ENCODE results near the gene BCL6B. TPM values are rescaled to one million over a fixed set of nuclear protein-coding genes. Genes with fewer than 3 reads are reported as not detected.
"Not testable (repeated sequence)": the region's sequence is repeated elsewhere in the genome, so short reads cannot be mapped to it uniquely, and the experiment has no call there.

BCL6B gene
- total and polyA plus RNA-seq, 2 donors from 2014 or later = 4.4 to 33.3 TPM

DNA sequence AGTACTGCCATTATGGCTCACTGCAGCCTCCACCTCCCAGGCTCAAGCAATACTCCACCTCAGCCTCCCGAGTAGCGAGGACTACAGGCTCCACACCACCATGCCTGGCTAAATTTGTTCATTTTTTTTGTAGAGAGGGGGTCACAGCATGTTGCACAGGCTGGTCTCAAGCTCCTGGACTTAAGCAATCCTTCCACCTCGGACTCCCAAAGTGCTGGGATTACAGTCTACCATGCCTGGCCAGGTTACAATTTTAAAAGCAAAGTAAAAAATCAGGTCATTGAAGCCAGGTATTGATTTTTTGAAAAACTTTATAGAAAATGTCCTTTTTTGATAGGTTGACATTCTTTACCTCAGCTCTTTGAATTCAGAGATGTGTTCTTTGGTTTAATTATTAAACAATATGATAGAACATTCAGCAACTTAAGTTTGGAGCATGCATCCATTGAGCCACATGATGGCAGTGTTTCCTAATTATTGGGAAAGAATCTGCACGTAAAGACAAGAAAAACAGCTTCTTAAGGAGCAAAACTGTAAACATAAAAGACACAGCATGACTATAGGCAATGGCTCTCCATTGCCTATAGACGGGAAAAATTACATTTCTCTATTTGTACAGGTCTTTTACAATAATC lies 22.8 kb downstream of the BCL6B start:
- peak in 4 of 5 donors; percentile 42 to 94 (median 76) for DNase-seq
- peak overlapping the region in 1 of 3 donors; percentile 36 for H3K9ac ChIP-seq (ENCODE audit: low read length in 3 of 3)

DNA sequence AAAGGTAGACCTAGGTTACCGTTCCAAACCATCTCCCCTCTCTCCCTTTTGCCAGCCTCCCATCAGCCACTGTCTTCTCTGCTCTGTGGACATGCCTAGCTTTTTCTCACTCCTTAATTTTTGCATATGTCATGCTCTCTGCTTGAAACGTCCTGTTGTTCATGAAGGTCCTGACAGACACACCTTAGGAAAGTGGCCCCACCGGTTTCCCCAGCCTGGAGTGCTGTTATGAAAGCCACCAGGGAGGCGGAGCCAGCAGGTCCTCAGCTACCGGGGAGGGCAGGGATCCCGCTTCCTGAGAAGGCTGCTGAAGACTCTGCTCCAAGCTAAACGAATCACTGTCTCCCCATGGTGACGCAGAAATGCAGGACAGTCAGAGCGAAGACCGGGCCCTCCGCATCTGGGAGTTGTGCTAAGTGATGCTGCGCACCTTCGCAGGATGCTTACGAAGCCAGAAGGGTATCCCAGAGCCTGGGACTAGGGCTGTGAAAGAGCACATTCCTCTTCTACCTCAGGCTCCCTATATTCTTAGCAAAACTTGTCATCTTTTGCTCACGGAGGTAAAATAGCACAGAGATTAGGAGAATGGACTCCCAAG lies 23.4 kb downstream of the BCL6B start:
- no peaks in the 10 kb centered on the region for H3K9me3 ChIP-seq (ENCODE audit: control insufficient read depth in 2 of 3, insufficient read depth in 1 of 3, low read length in 3 of 3)
- H3K27ac ChIP-seq (ENCODE audit: low read depth in 2 of 2, low read length in 2 of 2) = peak overlapping the region in 1 of 2 donors; percentile 51
- no peaks in the 10 kb centered on the region for H3K36me3 ChIP-seq (ENCODE audit: control insufficient read depth in 2 of 3, insufficient read depth in 3 of 3, low read length in 3 of 3)
- FAIRE-seq (no peak), DNase-seq (peak; percentile 64 to 92 (median 76))
- TF ChIP-seq, protein P1, sequence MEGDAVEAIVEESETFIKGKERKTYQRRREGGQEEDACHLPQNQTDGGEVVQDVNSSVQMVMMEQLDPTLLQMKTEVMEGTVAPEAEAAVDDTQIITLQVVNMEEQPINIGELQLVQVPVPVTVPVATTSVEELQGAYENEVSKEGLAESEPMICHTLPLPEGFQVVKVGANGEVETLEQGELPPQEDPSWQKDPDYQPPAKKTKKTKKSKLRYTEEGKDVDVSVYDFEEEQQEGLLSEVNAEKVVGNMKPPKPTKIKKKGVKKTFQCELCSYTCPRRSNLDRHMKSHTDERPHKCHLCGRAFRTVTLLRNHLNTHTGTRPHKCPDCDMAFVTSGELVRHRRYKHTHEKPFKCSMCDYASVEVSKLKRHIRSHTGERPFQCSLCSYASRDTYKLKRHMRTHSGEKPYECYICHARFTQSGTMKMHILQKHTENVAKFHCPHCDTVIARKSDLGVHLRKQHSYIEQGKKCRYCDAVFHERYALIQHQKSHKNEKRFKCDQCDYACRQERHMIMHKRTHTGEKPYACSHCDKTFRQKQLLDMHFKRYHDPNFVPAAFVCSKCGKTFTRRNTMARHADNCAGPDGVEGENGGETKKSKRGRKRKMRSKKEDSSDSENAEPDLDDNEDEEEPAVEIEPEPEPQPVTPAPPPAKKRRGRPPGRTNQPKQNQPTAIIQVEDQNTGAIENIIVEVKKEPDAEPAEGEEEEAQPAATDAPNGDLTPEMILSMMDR (IDR thresholded peaks at IDR 0.05; ENCODE audit: borderline replicate concordance, extremely low read depth, insufficient read depth) = no peak
- intact Hi-C loops (cut with DNase I) = no loop called here
- H3K4me1 ChIP-seq (ENCODE audit: control insufficient read depth in 2 of 3, insufficient read depth in 2 of 3, low read depth in 1 of 3, low read length in 3 of 3) = peaks cover 3 to 20% (median 10%) of the 10 kb centered on the region in 3 donors
- peak overlapping the region in 1 of 3 donors; percentile 36 for H3K9ac ChIP-seq (ENCODE audit: low read length in 3 of 3)
- peaks cover 7% of the 10 kb centered on the region for H3K27me3 ChIP-seq (ENCODE audit: control insufficient read depth, insufficient read depth, low read length)
- peak overlapping the region; percentile 25 to 40 (median 35) for H3K4me3 ChIP-seq (ENCODE audit: low read length in 3 of 3)

More for the DNA sequence above, 22.8 kb downstream of the BCL6B start:
- H3K9me3 ChIP-seq (ENCODE audit: control insufficient read depth in 2 of 3, insufficient read depth in 1 of 3, low read length in 3 of 3) = no peaks in the 10 kb centered on the region
- TF ChIP-seq, protein P1 (IDR thresholded peaks at IDR 0.05; ENCODE audit: borderline replicate concordance, extremely low read depth, insufficient read depth) = peak; percentile 79
- H3K36me3 ChIP-seq (ENCODE audit: control insufficient read depth in 2 of 3, insufficient read depth in 3 of 3, low read length in 3 of 3) = no peaks in the 10 kb centered on the region
- H3K4me1 ChIP-seq (ENCODE audit: control insufficient read depth in 2 of 3, insufficient read depth in 2 of 3, low read depth in 1 of 3, low read length in 3 of 3) = peaks cover 3 to 20% (median 10%) of the 10 kb centered on the region in 3 donors
- intact Hi-C loops (cut with DNase I) = no loop called here
- peak overlapping the region in 1 of 2 donors; percentile 51 for H3K27ac ChIP-seq (ENCODE audit: low read depth in 2 of 2, low read length in 2 of 2)
- peak; percentile 95 for FAIRE-seq
- H3K4me3 ChIP-seq (ENCODE audit: low read length in 3 of 3) = peak overlapping the region; percentile 25 to 40 (median 35)
- peaks cover 7% of the 10 kb centered on the region for H3K27me3 ChIP-seq (ENCODE audit: control insufficient read depth, insufficient read depth, low read length)

DNA sequence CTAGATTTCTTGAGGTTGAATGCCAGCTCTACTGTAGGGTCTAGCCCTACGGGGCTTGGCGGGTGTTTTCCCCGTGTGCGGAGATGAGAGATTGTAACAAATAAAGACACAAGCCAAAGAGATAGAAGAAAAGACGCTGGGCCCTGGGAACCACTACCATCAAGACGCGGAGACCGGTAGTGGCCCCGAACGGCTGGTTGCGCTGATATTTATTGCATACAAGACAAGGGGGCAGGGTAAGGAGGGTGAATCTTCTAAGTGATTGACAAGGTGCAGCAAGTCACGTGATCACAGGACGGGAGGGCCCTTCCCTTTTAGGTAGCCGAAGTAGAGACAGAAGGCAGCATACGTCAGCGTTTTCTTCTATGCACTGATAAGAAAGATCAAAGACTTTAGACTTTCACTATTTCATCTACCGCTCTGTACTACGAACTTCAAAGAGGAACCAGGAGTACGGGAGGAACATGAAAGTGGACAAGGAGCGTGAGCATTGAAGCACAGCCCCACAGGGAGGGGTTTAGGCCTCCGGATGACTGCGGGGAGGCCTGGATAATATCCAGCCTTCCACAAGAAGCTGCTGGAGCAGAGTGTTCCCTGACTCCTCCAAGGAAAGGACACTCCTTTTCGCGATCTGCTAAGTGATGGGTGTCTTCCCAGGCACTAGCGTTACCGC lies 24.0 kb downstream of the BCL6B start:
- H3K27me3 ChIP-seq (ENCODE audit: control insufficient read depth, insufficient read depth, low read length); H3K27ac ChIP-seq (ENCODE audit: low read depth in 2 of 2, low read length in 2 of 2); H3K9me3 ChIP-seq (ENCODE audit: control insufficient read depth in 2 of 3, insufficient read depth in 1 of 3, low read length in 3 of 3); intact Hi-C loops (cut with DNase I); H3K9ac ChIP-seq (ENCODE audit: low read length in 3 of 3); H3K36me3 ChIP-seq (ENCODE audit: control insufficient read depth in 2 of 3, insufficient read depth in 3 of 3, low read length in 3 of 3); FAIRE-seq: not testable (repeated sequence)
- peaks cover 3 to 20% (median 10%) of the 10 kb centered on the region in 3 donors for H3K4me1 ChIP-seq (ENCODE audit: control insufficient read depth in 2 of 3, insufficient read depth in 2 of 3, low read depth in 1 of 3, low read length in 3 of 3)
- H3K4me3 ChIP-seq (ENCODE audit: low read length in 3 of 3) = peak overlapping the region in 2 of 3 donors; percentile 34 to 40
- peak in 2 of 5 donors; percentile 15 to 41 for DNase-seq

DNA sequence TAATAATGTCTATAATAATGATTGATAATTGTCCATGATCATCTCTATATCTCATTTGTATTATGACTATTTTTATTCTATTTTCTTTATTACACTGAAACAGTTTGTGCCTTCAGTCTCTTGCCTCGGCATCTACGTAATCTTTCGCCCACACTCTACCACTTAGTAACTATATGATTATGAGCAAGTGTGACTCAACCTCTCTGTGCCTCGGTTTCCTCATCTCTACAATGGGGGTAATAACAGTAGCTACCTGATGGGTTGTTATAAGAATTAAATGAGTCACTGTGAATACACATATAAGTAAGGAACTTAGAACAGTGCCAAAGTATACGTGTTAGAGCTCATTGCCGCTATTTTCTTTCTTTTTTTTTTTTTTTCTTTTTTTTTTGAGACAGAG lies 24.7 kb downstream of the BCL6B start:
- no peak overlapping the region for H3K4me3 ChIP-seq (ENCODE audit: low read length in 3 of 3)
- no peaks in the 10 kb centered on the region for H3K9me3 ChIP-seq (ENCODE audit: control insufficient read depth in 2 of 3, insufficient read depth in 1 of 3, low read length in 3 of 3)
- H3K9ac ChIP-seq (ENCODE audit: low read length in 3 of 3) = no peak overlapping the region
- H3K4me1 ChIP-seq (ENCODE audit: control insufficient read depth in 2 of 3, insufficient read depth in 2 of 3, low read depth in 1 of 3, low read length in 3 of 3) = peaks cover 3 to 20% (median 10%) of the 10 kb centered on the region in 3 donors
- H3K36me3 ChIP-seq (ENCODE audit: control insufficient read depth in 2 of 3, insufficient read depth in 3 of 3, low read length in 3 of 3) = no peaks in the 10 kb centered on the region
- H3K27me3 ChIP-seq (ENCODE audit: control insufficient read depth, insufficient read depth, low read length) = peaks cover 7% of the 10 kb centered on the region
- TF ChIP-seq, protein P1 (IDR thresholded peaks at IDR 0.05; ENCODE audit: borderline replicate concordance, extremely low read depth, insufficient read depth) = no peak
- no peak for DNase-seq
- H3K27ac ChIP-seq (ENCODE audit: low read depth in 2 of 2, low read length in 2 of 2) = no peak overlapping the region
- intact Hi-C loops (cut with DNase I) = no loop called here
- FAIRE-seq = no peak

Data from kidney (tissue), 14 donors.